ENCODE data around the gene C3orf33. TPM values are rescaled to one million over a fixed set of nuclear protein-coding genes. Genes with fewer than 3 reads are reported as not detected.

Gene C3orf33
- total and polyA plus RNA-seq, 9 of the 15 experiments (the other 6 are each of a cell fraction or from before 2014, with no cell fraction given), result 4.1 to 10.2 (median 6.0) TPM

DNA sequence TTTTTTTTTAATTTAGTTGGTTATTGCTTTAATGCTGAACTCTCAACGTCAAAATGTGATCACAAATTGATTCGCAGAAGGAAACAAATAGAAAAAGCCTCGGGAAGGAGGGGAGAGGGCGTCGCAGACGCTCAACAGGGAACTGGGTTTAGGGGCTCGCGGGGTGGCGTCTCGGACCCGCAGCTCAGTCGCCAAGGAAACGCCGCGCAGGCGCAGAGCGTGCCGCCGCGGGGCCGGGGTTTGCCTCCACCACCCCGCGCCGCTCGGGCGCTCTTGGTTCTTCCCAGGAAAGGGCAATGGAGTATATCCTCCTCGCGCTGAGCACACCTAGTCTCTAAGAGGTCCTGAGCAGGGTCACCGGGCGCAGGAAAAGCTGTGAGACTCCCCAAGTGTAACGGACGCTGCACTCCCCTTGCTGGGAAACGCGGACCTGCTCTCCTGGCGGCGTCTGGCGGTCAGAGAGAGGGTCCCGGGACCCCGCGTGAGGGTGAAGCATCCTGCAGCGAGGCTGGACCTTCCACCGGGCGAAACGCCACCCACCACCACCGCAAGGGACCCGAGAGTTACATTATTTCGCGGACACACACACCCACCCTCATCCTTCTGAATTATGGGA is 62.0 kb downstream of the C3orf33 start (continued):
- TF ChIP-seq, protein P1, sequence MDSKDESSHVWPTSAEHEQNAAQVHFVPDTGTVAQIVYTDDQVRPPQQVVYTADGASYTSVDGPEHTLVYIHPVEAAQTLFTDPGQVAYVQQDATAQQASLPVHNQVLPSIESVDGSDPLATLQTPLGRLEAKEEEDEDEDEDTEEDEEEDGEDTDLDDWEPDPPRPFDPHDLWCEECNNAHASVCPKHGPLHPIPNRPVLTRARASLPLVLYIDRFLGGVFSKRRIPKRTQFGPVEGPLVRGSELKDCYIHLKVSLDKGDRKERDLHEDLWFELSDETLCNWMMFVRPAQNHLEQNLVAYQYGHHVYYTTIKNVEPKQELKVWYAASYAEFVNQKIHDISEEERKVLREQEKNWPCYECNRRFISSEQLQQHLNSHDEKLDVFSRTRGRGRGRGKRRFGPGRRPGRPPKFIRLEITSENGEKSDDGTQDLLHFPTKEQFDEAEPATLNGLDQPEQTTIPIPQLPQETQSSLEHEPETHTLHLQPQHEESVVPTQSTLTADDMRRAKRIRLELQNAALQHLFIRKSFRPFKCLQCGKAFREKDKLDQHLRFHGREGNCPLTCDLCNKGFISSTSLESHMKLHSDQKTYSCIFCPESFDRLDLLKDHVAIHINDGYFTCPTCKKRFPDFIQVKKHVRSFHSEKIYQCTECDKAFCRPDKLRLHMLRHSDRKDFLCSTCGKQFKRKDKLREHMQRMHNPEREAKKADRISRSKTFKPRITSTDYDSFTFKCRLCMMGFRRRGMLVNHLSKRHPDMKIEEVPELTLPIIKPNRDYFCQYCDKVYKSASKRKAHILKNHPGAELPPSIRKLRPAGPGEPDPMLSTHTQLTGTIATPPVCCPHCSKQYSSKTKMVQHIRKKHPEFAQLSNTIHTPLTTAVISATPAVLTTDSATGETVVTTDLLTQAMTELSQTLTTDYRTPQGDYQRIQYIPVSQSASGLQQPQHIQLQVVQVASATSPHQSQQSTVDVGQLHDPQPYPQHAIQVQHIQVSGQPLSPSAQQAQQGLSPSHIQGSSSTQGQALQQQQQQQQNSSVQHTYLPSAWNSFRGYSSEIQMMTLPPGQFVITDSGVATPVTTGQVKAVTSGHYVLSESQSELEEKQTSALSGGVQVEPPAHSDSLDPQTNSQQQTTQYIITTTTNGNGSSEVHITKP (IDR thresholded peaks at IDR 0.05; ENCODE audit: partially characterized antibody), result peak; percentile 57

DNA sequence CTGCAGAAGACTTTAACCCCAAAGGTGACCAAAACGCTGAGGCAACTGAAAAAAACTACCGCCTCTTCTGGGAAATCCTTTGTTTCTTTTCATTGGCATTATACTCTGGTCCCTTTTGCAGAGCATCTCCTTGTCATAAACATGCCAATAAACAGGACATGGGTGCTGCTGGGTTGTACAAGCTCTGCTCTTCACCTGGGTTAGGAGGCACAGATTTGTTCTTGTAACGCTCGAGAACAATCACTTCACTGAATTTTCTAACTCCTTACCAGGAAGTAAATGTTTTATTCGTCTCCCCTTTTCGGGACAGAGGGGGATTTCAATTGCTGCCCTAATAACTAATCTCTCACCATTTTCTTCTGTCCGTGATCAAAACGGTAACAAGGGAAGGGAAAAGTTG is 62.5 kb downstream of the C3orf33 start:
- ChIA-PET POLR2A (interaction anchor here (0.8 to 1.2 kb wide), 3 partner anchors 8 to 128 kb away, joined by 3 read pairs; no protein-coding TSS in a partner anchor), CTCF (ENCODE audit: low intra/inter-chr PET ratio) (no interaction called here)
- no TSS peak for BruUV-seq (replicated peaks)
- intact Hi-C loops (cut with micrococcal nuclease), result no loop called here
- Histone ChIP-seq H3K4me1 (replicated peaks in 1 of 2; ENCODE audit: control insufficient read depth in 2 of 2, insufficient read depth in 2 of 2, low read length in 2 of 2) (peaks cover 7 to 19% of the 10 kb centered on the region in 2 experiments; a peak in 4 of 5 replicates), H3K79me2 (ENCODE audit: control insufficient read depth, insufficient read depth, low read length) (no peaks in the 10 kb centered on the region), H3K9me1 (ENCODE audit: control insufficient read depth, insufficient read depth, low read length) (no peaks in the 10 kb centered on the region), H4K20me1 (replicated peaks; ENCODE audit: control insufficient read depth, insufficient read depth, low read length) (no peaks in the 10 kb centered on the region), H3K4me2 (ENCODE audit: insufficient read depth, low read length) (peak overlapping the region; percentile 87), H3K27ac (ENCODE audit: extremely low read depth, low read depth, low read length) (no peak overlapping the region), H3K4me3 (peak overlapping the region; percentile 46), H3K9ac (ENCODE audit: insufficient read depth in 1 of 2, low read depth in 2 of 2, low read length in 2 of 2) (peak overlapping the region in 1 of 2 experiments; percentile 48; a peak in 1 of 4 replicates), H3K27me3 (ENCODE audit: control insufficient read depth in 2 of 2, insufficient read depth in 2 of 2, low read length in 2 of 2) (no peaks in the 10 kb centered on the region; a peak in 1 of 5 replicates), H3K36me3 (ENCODE audit: control insufficient read depth, insufficient read depth, low read length) (no peaks in the 10 kb centered on the region), H3K9me3 (replicated peaks; ENCODE audit: control insufficient read depth, insufficient read depth, low read depth, low read length) (no peaks in the 10 kb centered on the region), H2AFZ (ENCODE audit: low read depth, low read length) (peak overlapping the region; percentile 84)
- no peak for ATAC-seq
- in situ Hi-C loops (cut with MboI), result no loop called here
- no peak for FAIRE-seq
- no peak for DNase-seq (ENCODE audit: extremely low read depth in 1 of 4, low spot score in 3 of 4)
- WGBS (ENCODE audit: insufficient coverage, low coverage, missing lambda C conversion rate), result 6% methylated on average over 8 of the region's 8 CpGs
- TF ChIP-seq HDAC2 (IDR thresholded peaks at IDR 0.05) (no peak), KDM1A (IDR thresholded peaks at IDR 0.05) (peak in 1 of 2 experiments; percentile 44; a peak in 1 of 4 replicates)
